ENCODE data around the gene KCNK17.
A peak's percentile ranks its signal among the peaks of the same experiment; 100 is the strongest.

The KCNK17 gene

GRCh38 chr6:39266782-39267355 lies 47.4 kb downstream of the KCNK17 start:
- no peak overlapping the region for H3K4me3 ChIP-seq (ENCODE audit: insufficient read depth, low read length, poor library complexity, severe bottlenecking)
- H3F3A ChIP-seq (ENCODE audit: insufficient read depth): no peaks in the 10 kb centered on the region
- H3K36me3 ChIP-seq (ENCODE audit: low read length): no peaks in the 10 kb centered on the region
- no peaks in the 10 kb centered on the region for H4K20me1 ChIP-seq (ENCODE audit: low read depth, low read length)
- peak overlapping the region; percentile 17; the same call in 1 of the 2 replicates for H3K27ac ChIP-seq (ENCODE audit: low read depth, low read length)
- no peak overlapping the region for H3K9ac ChIP-seq (ENCODE audit: low read length)
- TF ChIP-seq CTCF (IDR thresholded peaks at IDR 0.05; ENCODE audit: insufficient read depth, low read length, poor library complexity, severe bottlenecking) (no peak), EZH2phosphoT487 (conservative IDR thresholded peaks at IDR 0.05; ENCODE audit: low read length) (no peak)
- H2AFZ ChIP-seq (ENCODE audit: low read depth, low read length, severe bottlenecking): no peak overlapping the region
- no peak overlapping the region for H3K4me2 ChIP-seq (ENCODE audit: low read depth, low read length, poor library complexity, severe bottlenecking)
- H3K9me2 ChIP-seq (replicated peaks; ENCODE audit: insufficient read depth, low read length): no peaks in the 10 kb centered on the region
- H3K79me2 ChIP-seq (ENCODE audit: insufficient read depth, low read length): no peaks in the 10 kb centered on the region
- no peaks in the 10 kb centered on the region for H3K9me3 ChIP-seq (ENCODE audit: insufficient read depth, low read length)
- no peaks in the 10 kb centered on the region; the same call in 1 of the 2 replicates for H3K27me3 ChIP-seq (ENCODE audit: low read length)

GRCh38 chr6:39266375-39266774 lies 47.8 kb downstream of the KCNK17 start:
- Histone ChIP-seq H3K27me3 (ENCODE audit: low read length) (no peaks in the 10 kb centered on the region; the same call in 1 of the 2 replicates), H3K36me3 (ENCODE audit: low read length) (no peaks in the 10 kb centered on the region), H4K20me1 (ENCODE audit: low read depth, low read length) (no peaks in the 10 kb centered on the region), H3K79me2 (ENCODE audit: insufficient read depth, low read length) (no peaks in the 10 kb centered on the region), H3K9me2 (replicated peaks; ENCODE audit: insufficient read depth, low read length) (no peaks in the 10 kb centered on the region), H3K4me3 (ENCODE audit: insufficient read depth, low read length, poor library complexity, severe bottlenecking) (no peak overlapping the region), H2AFZ (ENCODE audit: low read depth, low read length, severe bottlenecking) (no peak overlapping the region), H3F3A (ENCODE audit: insufficient read depth) (no peaks in the 10 kb centered on the region), H3K9ac (ENCODE audit: low read length) (no peak overlapping the region), H3K4me2 (ENCODE audit: low read depth, low read length, poor library complexity, severe bottlenecking) (no peak overlapping the region), H3K27ac (ENCODE audit: low read depth, low read length) (peak overlapping the region; percentile 17; the same call in 1 of the 2 replicates), H3K9me3 (ENCODE audit: insufficient read depth, low read length) (no peaks in the 10 kb centered on the region)
- TF ChIP-seq EZH2phosphoT487 (conservative IDR thresholded peaks at IDR 0.05; ENCODE audit: low read length): no peak
- no peak for TF ChIP-seq CTCF (IDR thresholded peaks at IDR 0.05; ENCODE audit: insufficient read depth, low read length, poor library complexity, severe bottlenecking)

- Histone ChIP-seq H3K4me2 (ENCODE audit: low read depth, low read length, poor library complexity, severe bottlenecking) (no peak overlapping the region), H3K27ac (ENCODE audit: low read depth, low read length) (no peak overlapping the region)
Observed at GRCh38 chr6:39263303-39264037, 50.7 kb downstream of the KCNK17 start.

More at GRCh38 chr6:39263303-39264037, 50.7 kb downstream of the KCNK17 start:
- no peak for TF ChIP-seq EZH2phosphoT487 (conservative IDR thresholded peaks at IDR 0.05; ENCODE audit: low read length)
- no peak for TF ChIP-seq CTCF (IDR thresholded peaks at IDR 0.05; ENCODE audit: insufficient read depth, low read length, poor library complexity, severe bottlenecking)
- Histone ChIP-seq H3K9me2 (replicated peaks; ENCODE audit: insufficient read depth, low read length) (no peaks in the 10 kb centered on the region), H3K4me3 (ENCODE audit: insufficient read depth, low read length, poor library complexity, severe bottlenecking) (no peak overlapping the region), H3K27me3 (ENCODE audit: low read length) (no peaks in the 10 kb centered on the region; the same call in 1 of the 2 replicates), H4K20me1 (ENCODE audit: low read depth, low read length) (no peaks in the 10 kb centered on the region), H3F3A (ENCODE audit: insufficient read depth) (no peaks in the 10 kb centered on the region), H3K79me2 (ENCODE audit: insufficient read depth, low read length) (no peaks in the 10 kb centered on the region), H2AFZ (ENCODE audit: low read depth, low read length, severe bottlenecking) (no peak overlapping the region), H3K36me3 (ENCODE audit: low read length) (no peaks in the 10 kb centered on the region), H3K9ac (ENCODE audit: low read length) (no peak overlapping the region), H3K9me3 (ENCODE audit: insufficient read depth, low read length) (no peaks in the 10 kb centered on the region)
